Neural cell (in vitro differentiated cells): ENCODE data around the gene BPIFB4. TPM values are rescaled to one million over a fixed set of nuclear protein-coding genes. Genes with fewer than 3 reads are reported as not detected.

ENCODE experiments used
- H2AFZ ChIP-seq: fragments of 200-600, 300-800 bp; sonication (generic), shearing (Covaris generic); 2 replicates; pipeline ENCODE4 v1.6.0; 2014; ENCODE audit warnings: low read depth, mild to moderate bottlenecking, antibody characterized with exemption, low read length, moderate library complexity
- H3F3A ChIP-seq: fragments of 200-600 bp; shearing (Covaris generic); 2 replicates; pipeline ENCODE4 v1.6.1; 2016; ENCODE audit warnings: mild to moderate bottlenecking, moderate library complexity, mixed read lengths, antibody characterized with exemption, low read length; ENCODE audit not compliant: insufficient read depth, poor library complexity, severe bottlenecking
- H3K27ac ChIP-seq: fragments of 200-600, 300-800 bp; sonication (generic), shearing (Covaris generic); 2 replicates; pipeline ENCODE4 v1.5.1; 2014; ENCODE audit warnings: mild to moderate bottlenecking, low read length, moderate library complexity
- H3K27me3 ChIP-seq: fragments of 300-800, 200-600 bp; sonication (generic), shearing (Covaris generic); 2 replicates; pipeline ENCODE4 v1.6.0; 2014; ENCODE audit warnings: mild to moderate bottlenecking, low read depth, low read length, moderate library complexity; ENCODE audit not compliant: insufficient read depth
- H3K36me3 ChIP-seq: fragments of 300-800, 200-600 bp; sonication (generic), shearing (Covaris generic); 2 replicates; pipeline ENCODE4 v1.5.1; 2014; ENCODE audit warnings: mild to moderate bottlenecking, antibody characterized with exemption, low read length, moderate library complexity; ENCODE audit not compliant: insufficient read depth
- H3K4me2 ChIP-seq: fragments of 300-800, 200-600 bp; sonication (generic), shearing (Covaris generic); 2 replicates; pipeline ENCODE4 v1.6.0; 2014; ENCODE audit warnings: mild to moderate bottlenecking, low read length
- H3K4me3 ChIP-seq: fragments of 300-800, 200-600 bp; sonication (generic), shearing (Covaris generic); 2 replicates; pipeline ENCODE4 v1.5.1; 2014; ENCODE audit warnings: mild to moderate bottlenecking, low read length, moderate library complexity
- H3K79me2 ChIP-seq: fragments of 200-600 bp; shearing (Covaris generic); replicated peaks from 2 replicates; pipeline ENCODE4 v1.6.0; 2014; ENCODE audit warnings: mild to moderate bottlenecking, low read length, moderate library complexity; ENCODE audit not compliant: insufficient read depth
- H3K9ac ChIP-seq: fragments of 300-800, 200-600 bp; sonication (generic), shearing (Covaris generic); 2 replicates; pipeline ENCODE4 v1.6.1; 2016; ENCODE audit warnings: mild to moderate bottlenecking, low read length, mixed read lengths
- H3K9me2 ChIP-seq: fragments of 200-600 bp; shearing (Covaris generic); 2 replicates; pipeline ENCODE4 v1.6.1; 2016; ENCODE audit warnings: mild to moderate bottlenecking, low read length, mixed read lengths; ENCODE audit not compliant: insufficient read depth
- H3K9me3 ChIP-seq: fragments of 200-600, 300-800 bp; sonication (generic), shearing (Covaris generic); 2 replicates; pipeline ENCODE4 v1.6.1; 2016; ENCODE audit warnings: mild to moderate bottlenecking, mixed run types, low read length, moderate library complexity, mixed read lengths
- H4K20me1 ChIP-seq: fragments of 200-600 bp; shearing (Covaris generic); 2 replicates; pipeline ENCODE4 v1.6.1; 2016; ENCODE audit warnings: mild to moderate bottlenecking, mixed run types; ENCODE audit not compliant: insufficient read depth
- CTCF ChIP-seq: fragments of 450-650 bp; IDR thresholded peaks from 2 replicates; pipeline ENCODE4 v1.5.1; 2014; ENCODE audit warnings: antibody characterized with exemption, mild to moderate bottlenecking, moderate library complexity; ENCODE audit not compliant: poor library complexity, severe bottlenecking
- EP300 ChIP-seq: fragments of 450-650 bp; conservative IDR thresholded peaks from 2 replicates; pipeline ENCODE4 v1.6.1; 2014; ENCODE audit warnings: antibody characterized with exemption, mild to moderate bottlenecking, moderate library complexity; ENCODE audit not compliant: poor library complexity, severe bottlenecking
- EZH2 ChIP-seq: fragments of 200-600, 300-800 bp; shearing (Covaris generic), sonication (generic); IDR thresholded peaks from 2 replicates; pipeline ENCODE4 v1.6.1; 2014; ENCODE audit warnings: antibody characterized with exemption, low read length, borderline replicate concordance, mild to moderate bottlenecking; ENCODE audit not compliant: insufficient read depth, poor library complexity, severe bottlenecking
- MXI1 ChIP-seq: fragments of 450-650 bp; conservative IDR thresholded peaks from 2 replicates; pipeline ENCODE4 v1.6.1; 2014; ENCODE audit warnings: antibody characterized with exemption, mild to moderate bottlenecking; ENCODE audit not compliant: poor library complexity, severe bottlenecking
- POLR2AphosphoS5 ChIP-seq: IDR thresholded peaks from 2 replicates; pipeline ENCODE4 v1.6.1; 2012
- RAD21 ChIP-seq: fragments of 450-650 bp; conservative IDR thresholded peaks from 2 replicates; pipeline ENCODE4 v1.6.1; 2014; ENCODE audit warnings: antibody characterized with exemption, mild to moderate bottlenecking, moderate library complexity
- REST ChIP-seq: IDR thresholded peaks from 2 replicates; pipeline ENCODE4 v1.6.1; 2012; ENCODE audit warnings: borderline replicate concordance
- SMC3 ChIP-seq: fragments of 450-650 bp; conservative IDR thresholded peaks from 2 replicates; pipeline ENCODE4 v1.6.1; 2014; ENCODE audit warnings: antibody characterized with exemption, mild to moderate bottlenecking, moderate library complexity; ENCODE audit not compliant: poor library complexity
- TAF1 ChIP-seq: IDR thresholded peaks from 2 replicates; pipeline ENCODE4 v1.6.1; 2012; ENCODE audit warnings: low read depth
- polyA plus RNA-seq: library from polyadenylated mRNA; depleted of rRNA; stranded (reverse); fragments of >200 nt; gene quantifications from 2 replicates; pipeline ENCODE4 v1.2.3, GENCODE V29; 2014

The BPIFB4 gene
- polyA plus RNA-seq, 1 donor from 2014 or later: not detected

- Histone ChIP-seq H3K27ac (no peak overlapping the region), H3K9ac (no peak overlapping the region), H3K9me3 (no peaks in the 10 kb centered on the region), H3K36me3 (no peaks in the 10 kb centered on the region), H4K20me1 (no peaks in the 10 kb centered on the region), H3K4me3 (no peak overlapping the region), H3K9me2 (no peaks in the 10 kb centered on the region), H3K79me2 (no peaks in the 10 kb centered on the region), H3K4me2 (no peak overlapping the region), H2AFZ (no peak overlapping the region), H3F3A (no peaks in the 10 kb centered on the region), H3K27me3 (no peaks in the 10 kb centered on the region)
- TF ChIP-seq SMC3: no peak
Measured at GRCh38 chr20:33069673-33070072, 9.8 kb upstream of the BPIFB4 start.

- Histone ChIP-seq H2AFZ (no peak overlapping the region), H3K4me2 (no peak overlapping the region), H4K20me1 (no peaks in the 10 kb centered on the region), H3K27ac (no peak overlapping the region), H3F3A (no peaks in the 10 kb centered on the region), H3K27me3 (no peaks in the 10 kb centered on the region), H3K9ac (no peak overlapping the region), H3K79me2 (no peaks in the 10 kb centered on the region), H3K36me3 (no peaks in the 10 kb centered on the region), H3K4me3 (no peak overlapping the region), H3K9me3 (no peaks in the 10 kb centered on the region), H3K9me2 (no peaks in the 10 kb centered on the region)
- TF ChIP-seq EZH2: no peak
- no peak for TF ChIP-seq POLR2AphosphoS5
- no peak for TF ChIP-seq EP300
- TF ChIP-seq RAD21: no peak
- TF ChIP-seq MXI1: no peak
- TF ChIP-seq SMC3: no peak
- no peak for TF ChIP-seq REST
- no peak for TF ChIP-seq CTCF
- no peak for TF ChIP-seq TAF1
Measured at GRCh38 chr20:33070111-33071053, 9.1 kb upstream of the BPIFB4 start.
